ENCODE measurements around the gene NUDT1.

- TF ChIP-seq CTCF (IDR thresholded peaks at IDR 0.05; ENCODE audit: poor library complexity) (no peak), EZH2 (IDR thresholded peaks at IDR 0.05; ENCODE audit: borderline replicate concordance) (no peak), EZH2phosphoT487 (IDR thresholded peaks at IDR 0.05; ENCODE audit: low read depth, severe bottlenecking, unreplicated experiment) (no peak)
Observed at GRCh38 chr7:2255145-2256139, 13.4 kb downstream of the NUDT1 start.

Measured in hepatocyte (in vitro differentiated cells).